ENCODE results near the gene SEPTIN6. TPM values are rescaled to one million over a fixed set of nuclear protein-coding genes. Genes with fewer than 3 reads are reported as not detected.

The SEPTIN6 gene
- total and polyA plus RNA-seq, 2 of the 8 experiments (the other 6 are each of a cell fraction or from before 2014, with no cell fraction given): 31.0 to 42.6 TPM

- FAIRE-seq (no peak), DNase-seq (ENCODE audit: low read depth in 1 of 2, low spot score in 2 of 2) (no peak)
- Histone ChIP-seq H2AK5ac (ENCODE audit: low read depth, low read length) (no peak overlapping the region), H3K56ac (replicated peaks; ENCODE audit: insufficient read length, low read depth, low read length) (no peak overlapping the region), H2BK20ac (ENCODE audit: low read length) (no peak overlapping the region), H3K79me2 (ENCODE audit: control insufficient read depth in 1 of 2, insufficient read depth in 2 of 2, low read length in 2 of 2) (no peaks in the 10 kb centered on the region), H3K23ac (ENCODE audit: insufficient read length) (no peak overlapping the region), H3K79me1 (ENCODE audit: low read depth, low read length) (no peaks in the 10 kb centered on the region), H3K4me2 (ENCODE audit: insufficient read depth in 1 of 2, low read depth in 2 of 2, low read length in 2 of 2) (no peak overlapping the region), H3K4me3 (ENCODE audit: extremely low read depth in 1 of 4, insufficient read depth in 2 of 4, low read depth in 3 of 4, low read length in 4 of 4) (no peak overlapping the region), H2BK120ac (replicated peaks; ENCODE audit: low read depth, low read length) (no peak overlapping the region), H4K91ac (replicated peaks; ENCODE audit: insufficient read length, low read length) (no peak overlapping the region), H4K8ac (ENCODE audit: extremely low read depth, insufficient read depth, low read length) (no peak overlapping the region), H2BK15ac (ENCODE audit: low read length) (no peak overlapping the region), H3K4me1 (replicated peaks in 1 of 4; ENCODE audit: control insufficient read depth in 3 of 4, insufficient read depth in 4 of 4, low read length in 3 of 4) (no peaks in the 10 kb centered on the region; a peak in 1 of 7 replicates), H3K14ac (ENCODE audit: insufficient read length) (no peak overlapping the region), H3K27me3 (replicated peaks in 1 of 4; ENCODE audit: control insufficient read depth in 3 of 4, extremely low read depth in 1 of 4, insufficient read depth in 3 of 4, low read length in 3 of 4) (no peaks in the 10 kb centered on the region), H2AFZ (ENCODE audit: low read length) (no peak overlapping the region), H4K20me1 (replicated peaks in 1 of 2; ENCODE audit: control insufficient read depth in 1 of 2, insufficient read depth in 2 of 2, low read length in 2 of 2) (no peaks in the 10 kb centered on the region), H3K23me2 (ENCODE audit: low read depth, low read length) (no peaks in the 10 kb centered on the region), H2BK5ac (ENCODE audit: low read depth, low read length) (no peak overlapping the region), H3K9ac (replicated peaks in 1 of 4; ENCODE audit: extremely low read depth in 1 of 4, low read depth in 3 of 4, low read length in 3 of 4) (no peak overlapping the region), H4K5ac (ENCODE audit: insufficient read length, low read depth, low read length) (no peak overlapping the region), H3K36me3 (ENCODE audit: control insufficient read depth in 2 of 4, insufficient read depth in 4 of 4, low read length in 3 of 4) (0 out of 8 replicates have a peak, but pooled peaks cover 0 to 2% (median 0%) of the 10 kb centered on the region in 4 experiments), H2BK12ac (ENCODE audit: low read depth, low read length) (no peak overlapping the region), H3K4ac (replicated peaks; ENCODE audit: insufficient read length, low read depth, low read length) (no peak overlapping the region), H3K18ac (ENCODE audit: extremely low read depth, low read length) (no peak overlapping the region), H3K27ac (ENCODE audit: low read depth, low read length) (no peak overlapping the region), H3K9me3 (ENCODE audit: insufficient read depth in 2 of 2, low read depth in 1 of 2, low read length in 1 of 2) (no peaks in the 10 kb centered on the region)
- ChIA-PET POLR2A (ENCODE audit: partially characterized antibody) (no interaction called here), CTCF (ENCODE audit: partially characterized antibody) (no interaction called here)
- TF ChIP-seq CTCF (IDR thresholded peaks at IDR 0.05; ENCODE audit: control extremely low read depth in 1 of 3, insufficient read depth in 1 of 3, low read depth in 1 of 3, low read length in 3 of 3): no peak
- TF ChIP-seq E2F6 (IDR thresholded peaks at IDR 0.05): no peak
- TF ChIP-seq TAF7 (optimal IDR thresholded peaks at IDR 0.05; ENCODE audit: borderline replicate concordance, low read depth, low read length): no peak
- no peak for TF ChIP-seq SIN3A (conservative IDR thresholded peaks at IDR 0.05 in 1 of 2, IDR thresholded peaks at IDR 0.05 in 1 of 2; ENCODE audit: low read depth in 1 of 2, low read length in 2 of 2)
- TF ChIP-seq KDM5A (IDR thresholded peaks at IDR 0.05; ENCODE audit: low read length): no peak
- TF ChIP-seq PHF8 (conservative IDR thresholded peaks at IDR 0.05; ENCODE audit: low read depth, low read length): no peak
- TF ChIP-seq EZH2 (IDR thresholded peaks at IDR 0.05; ENCODE audit: low read depth, low read length, severe bottlenecking): no peak
- TF ChIP-seq TBP (IDR thresholded peaks at IDR 0.05; ENCODE audit: low read depth, low read length): no peak
- no peak for TF ChIP-seq GABPA (IDR thresholded peaks at IDR 0.05; ENCODE audit: borderline replicate concordance, insufficient read depth, low read length)
- TF ChIP-seq CHD1 (IDR thresholded peaks at IDR 0.05; ENCODE audit: low read depth, low read length): no peak
Observed at GRCh38 chrX:119659522-119659921, 33.4 kb downstream of the SEPTIN6 start.
